ENCODE measurements around the gene DGKG. TPM values are rescaled to one million over a fixed set of nuclear protein-coding genes. Genes with fewer than 3 reads are reported as not detected.

The DGKG gene
- total RNA-seq, 1 experiment from 2014 or later, result 0.36 TPM

DNA sequence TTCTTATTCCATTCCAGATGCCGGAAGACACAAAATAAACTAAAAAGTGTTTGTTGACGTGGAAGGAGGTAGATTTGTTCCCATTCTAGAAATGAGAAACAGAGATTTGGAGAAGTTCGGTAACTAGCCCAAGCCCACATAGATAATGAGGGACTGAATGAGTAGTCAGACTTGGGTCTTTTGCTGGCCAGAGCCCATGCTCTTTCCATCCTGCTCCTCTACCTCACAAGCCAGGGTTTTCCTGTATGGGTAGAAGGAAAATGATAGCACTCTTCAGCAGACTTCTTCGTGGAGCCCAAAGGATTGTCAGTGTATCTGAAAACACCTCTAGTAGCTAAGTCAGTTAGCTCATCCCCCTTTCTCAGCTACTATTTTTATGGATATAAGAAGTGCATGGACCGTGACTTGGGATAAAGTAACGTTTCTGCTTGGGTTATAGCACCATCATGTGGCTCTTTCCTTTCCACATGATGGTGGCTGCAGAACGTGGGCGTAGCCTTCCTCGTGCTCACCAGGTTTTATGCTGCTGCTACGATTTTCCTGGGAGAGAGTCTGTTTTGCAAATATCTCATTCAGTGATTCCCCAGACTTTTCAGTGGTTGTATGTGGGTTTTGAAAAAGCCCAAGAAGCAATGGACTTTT lies 84.6 kb downstream of the DGKG start:
- peak; percentile 52 for DNase-seq (ENCODE audit: low spot score)

DNA sequence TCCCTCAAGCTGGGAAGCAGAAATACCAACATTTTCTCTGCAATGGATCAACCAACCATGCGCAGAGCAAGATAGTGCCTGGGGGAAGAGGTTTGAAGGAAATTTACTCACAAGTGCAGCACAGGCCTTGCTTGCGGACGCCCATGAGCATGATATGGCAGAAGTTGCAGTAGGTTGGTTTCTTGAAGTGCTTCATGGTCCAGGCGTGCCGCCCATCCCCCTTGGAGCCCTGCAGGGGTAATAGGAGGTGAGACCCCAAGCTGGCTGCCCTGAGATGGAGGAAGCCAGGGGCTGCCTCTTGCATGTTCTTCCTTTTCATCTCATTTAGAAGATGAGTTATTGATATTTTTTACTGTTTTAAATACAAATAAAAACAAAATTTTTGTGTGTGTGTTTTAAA lies 86.6 kb downstream of the DGKG start:
- no peak for DNase-seq (ENCODE audit: low spot score)

DNA sequence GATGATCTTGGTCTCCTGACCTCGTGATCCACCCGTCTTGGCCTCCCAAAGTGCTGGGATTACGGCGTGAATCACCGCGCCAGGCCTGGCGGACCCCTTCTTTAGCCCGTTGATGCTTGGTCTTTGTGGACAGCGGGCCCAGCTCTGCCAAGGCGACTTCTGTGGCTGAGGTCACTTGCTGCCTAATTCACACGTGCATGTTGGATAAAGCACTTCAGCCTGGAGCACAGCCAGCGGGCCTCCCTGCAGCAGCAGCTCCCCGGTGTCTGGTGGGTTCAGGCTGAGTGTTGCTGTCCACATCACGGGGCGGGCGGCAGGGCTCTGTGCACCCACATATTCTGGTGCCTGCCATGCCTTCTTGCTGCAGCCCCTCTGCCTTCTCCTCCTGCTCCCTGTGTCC lies 88.4 kb downstream of the DGKG start:
- no peak for DNase-seq (ENCODE audit: low spot score)

GRCh38 chr3:186270701-186271100 lies 91.3 kb downstream of the DGKG start:
- no peak for DNase-seq (ENCODE audit: low spot score)

GRCh38 chr3:186268616-186269448 lies 93.2 kb downstream of the DGKG start:
- peak; percentile 40 for DNase-seq (ENCODE audit: low spot score)

DNA sequence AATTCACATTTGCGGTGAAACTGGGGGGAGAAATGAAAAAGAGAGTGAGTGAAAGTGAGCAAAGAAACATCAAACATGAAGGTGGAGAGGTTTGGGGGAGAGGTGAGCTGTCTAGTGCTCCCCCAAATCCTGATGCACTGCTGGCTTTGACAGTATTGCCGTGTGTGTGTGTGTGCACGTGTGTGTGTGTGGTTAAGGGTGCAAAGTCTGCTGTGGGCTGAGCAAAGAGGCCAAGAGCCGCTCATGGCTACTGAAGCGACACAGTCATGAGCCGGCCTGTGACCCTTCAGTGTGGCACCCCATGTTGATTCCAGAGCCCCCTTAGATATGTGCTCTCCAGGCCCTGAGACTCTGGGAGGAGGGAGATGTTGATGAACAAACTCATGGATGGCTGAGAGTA lies 94.3 kb downstream of the DGKG start:
- no peak for DNase-seq (ENCODE audit: low spot score)

GRCh38 chr3:186264608-186265400 lies 97.2 kb downstream of the DGKG start:
- DNase-seq (ENCODE audit: low spot score), result no peak

DNA sequence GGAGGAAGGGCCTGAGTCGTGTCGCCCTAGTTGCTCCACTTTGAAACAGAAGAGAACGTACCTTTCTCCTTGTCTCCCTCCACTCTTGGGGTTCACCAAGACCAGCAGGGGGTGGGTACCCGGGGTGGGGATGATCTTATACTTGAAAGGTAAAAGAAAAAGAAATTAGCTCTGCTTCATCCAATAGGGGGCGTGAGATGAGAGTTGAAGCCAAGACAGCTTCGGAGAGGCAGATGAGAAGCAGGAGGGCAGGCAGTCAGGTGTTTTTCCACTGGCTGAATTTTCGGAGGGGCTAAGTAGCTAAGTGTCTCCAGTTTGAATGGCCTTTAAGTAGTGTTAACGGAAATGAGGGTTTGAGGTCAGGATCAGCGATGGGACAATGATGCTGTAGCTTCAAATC lies 100.4 kb downstream of the DGKG start:
- peak; percentile 9 for DNase-seq (ENCODE audit: low spot score)

GRCh38 chr3:186260726-186261125 lies 101.3 kb downstream of the DGKG start:
- no peak for DNase-seq (ENCODE audit: low spot score)

DNA sequence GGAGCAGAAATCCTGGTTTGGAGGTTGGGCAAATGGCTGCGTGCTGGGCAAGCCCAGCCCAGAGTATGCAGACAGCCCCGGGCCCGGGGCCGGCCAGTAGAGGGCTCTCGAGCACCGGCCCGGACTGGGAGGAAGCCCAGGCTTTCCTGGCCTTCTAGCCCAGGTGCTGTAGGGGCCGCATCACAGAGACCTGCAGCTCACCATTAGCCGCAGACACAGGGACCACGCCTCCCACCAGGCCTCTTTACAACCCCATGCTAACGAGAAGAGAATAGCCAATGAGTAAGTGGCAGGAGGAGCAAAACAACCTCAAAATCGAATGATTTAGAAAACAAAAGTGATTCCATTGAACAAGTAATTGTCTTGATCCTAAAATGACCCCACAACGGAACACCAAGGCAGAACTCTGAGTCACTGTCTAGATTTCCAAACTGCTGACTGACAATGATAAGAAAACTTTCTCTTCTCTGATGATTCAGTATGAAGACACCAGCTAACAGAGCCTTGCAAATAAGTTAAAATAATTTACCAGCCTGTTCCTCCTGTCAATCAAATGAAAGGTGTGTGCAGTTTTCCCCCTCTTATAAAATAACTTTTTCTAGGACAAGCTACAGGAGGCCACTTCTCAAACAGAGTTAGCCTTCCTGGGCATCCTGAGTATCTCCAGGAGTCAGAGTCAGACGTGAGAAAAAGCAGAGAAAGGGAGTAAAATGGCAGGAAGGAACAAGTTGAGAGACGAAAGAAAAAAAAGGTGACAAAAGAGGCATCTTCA lies 102.2 kb downstream of the DGKG start:
- DNase-seq (ENCODE audit: low spot score), result peak; percentile 78

GRCh38 chr3:186258968-186259367 lies 103.1 kb downstream of the DGKG start:
- DNase-seq (ENCODE audit: low spot score), result no peak

GRCh38 chr3:186257866-186258265 lies 104.2 kb downstream of the DGKG start:
- DNase-seq (ENCODE audit: low spot score), result no peak

DNA sequence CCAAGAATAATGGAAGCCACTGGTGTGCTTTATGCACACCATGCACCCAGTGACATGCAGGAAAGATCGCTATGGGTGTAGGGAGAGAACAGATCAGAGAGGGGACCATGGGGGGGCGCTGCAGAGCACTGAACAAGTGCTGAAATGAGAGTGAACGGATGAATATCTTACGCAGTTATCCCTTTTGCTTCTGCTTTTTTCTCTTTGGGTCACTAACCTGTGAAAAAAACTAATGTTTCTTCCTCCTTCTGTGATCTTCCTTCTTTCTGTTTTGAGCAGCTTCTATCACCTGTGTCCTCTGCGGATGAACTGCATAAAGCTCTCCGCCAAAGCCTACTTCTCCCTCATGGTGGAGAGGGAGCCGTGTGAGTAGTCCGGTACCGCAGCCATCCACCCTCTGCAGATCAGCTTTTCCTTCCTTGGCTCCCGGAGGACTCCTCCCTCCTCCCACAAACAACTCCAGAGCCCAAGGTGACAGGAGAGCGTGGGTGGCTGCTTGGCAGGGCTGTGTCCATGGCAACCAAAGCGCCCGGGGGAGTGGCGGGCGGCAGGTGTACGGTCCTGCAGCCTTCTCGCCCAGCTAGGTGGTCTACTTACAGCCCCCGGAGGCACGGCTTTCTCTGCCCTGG lies 106.2 kb downstream of the DGKG start:
- peak; percentile 29 for DNase-seq (ENCODE audit: low spot score)

DNA sequence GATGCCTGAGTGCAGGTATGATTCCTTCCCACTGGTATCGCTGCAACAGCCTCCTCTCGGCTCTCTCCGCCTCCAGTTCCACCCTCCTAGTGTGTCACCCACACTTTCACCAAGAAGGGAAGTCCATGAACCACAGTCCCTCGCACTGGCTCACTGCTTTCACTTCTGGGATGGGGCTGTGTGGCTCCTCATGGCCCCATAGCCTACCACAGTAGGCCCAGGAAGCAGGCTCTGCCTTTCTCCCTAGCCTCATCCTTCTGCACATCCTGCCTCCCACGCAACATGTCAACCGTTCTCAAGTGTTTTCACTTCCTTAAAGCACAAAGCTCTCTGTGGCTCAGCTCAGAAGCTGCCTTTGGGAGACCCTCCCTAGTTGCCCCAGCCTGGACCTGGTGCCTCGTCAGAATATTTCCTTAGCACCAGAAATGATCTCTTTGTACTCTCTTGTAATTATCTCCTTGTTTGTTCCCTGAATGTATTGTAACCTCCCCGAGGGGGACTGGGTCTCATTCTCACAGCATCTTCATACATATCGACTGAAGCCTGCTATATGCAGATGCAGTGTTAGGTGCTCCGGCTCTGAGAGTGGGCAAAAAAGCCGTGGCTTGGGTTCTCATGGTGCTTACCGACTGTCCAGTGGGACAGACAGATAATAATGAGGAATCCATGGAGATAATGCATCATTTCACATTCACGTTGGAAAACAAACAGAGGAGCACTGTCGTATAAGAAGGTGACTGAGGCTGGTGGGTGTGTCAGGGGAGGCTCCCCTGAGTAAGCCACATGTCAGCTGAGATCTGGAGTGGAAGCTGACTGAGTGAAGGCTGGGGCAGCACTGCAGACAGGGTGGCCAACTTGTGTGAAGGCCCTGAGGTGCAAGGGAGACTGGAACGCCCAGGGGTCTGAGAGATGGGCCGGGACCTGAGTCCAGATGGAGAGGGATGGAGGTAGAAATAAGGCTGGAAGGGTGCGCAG lies 107.1 kb downstream of the DGKG start:
- no peak for DNase-seq (ENCODE audit: low spot score)

DNA sequence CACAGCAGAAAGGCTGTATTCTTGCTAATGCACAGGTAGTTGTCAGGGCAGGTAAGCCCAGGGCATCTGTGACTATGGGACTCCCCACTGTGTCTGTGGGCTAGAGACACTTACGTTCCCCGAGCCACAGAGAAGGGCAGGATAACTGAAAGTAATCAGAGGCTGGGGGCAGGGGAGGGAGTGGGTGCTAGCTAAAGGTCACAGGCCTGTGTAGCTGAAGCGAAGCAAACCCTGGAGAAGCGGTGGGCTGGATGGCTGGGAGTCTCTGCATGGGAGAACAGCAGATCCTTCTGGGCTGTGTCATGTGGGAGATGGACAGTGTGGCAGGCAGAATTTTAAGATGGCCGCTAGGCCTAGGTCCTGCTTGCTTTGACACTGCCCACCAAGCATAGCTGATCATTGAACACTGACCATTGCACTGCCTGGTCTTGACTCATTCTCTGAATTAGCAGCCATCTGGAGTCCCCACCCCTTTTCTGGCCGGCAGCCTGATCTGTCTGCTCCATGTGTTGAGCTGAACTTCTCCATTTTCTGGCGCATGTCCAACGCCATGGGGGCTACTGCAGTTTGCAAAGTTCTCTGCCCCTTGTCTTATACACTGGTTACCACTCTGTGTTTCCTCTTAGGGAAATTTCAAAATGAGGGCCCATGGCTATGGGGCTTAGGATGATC lies 110.0 kb downstream of the DGKG start:
- no peak for DNase-seq (ENCODE audit: low spot score)

- no peak for DNase-seq (ENCODE audit: low spot score)
These were observed 113.2 kb downstream of the DGKG start for GRCh38 chr3:186248850-186249249.

DNA sequence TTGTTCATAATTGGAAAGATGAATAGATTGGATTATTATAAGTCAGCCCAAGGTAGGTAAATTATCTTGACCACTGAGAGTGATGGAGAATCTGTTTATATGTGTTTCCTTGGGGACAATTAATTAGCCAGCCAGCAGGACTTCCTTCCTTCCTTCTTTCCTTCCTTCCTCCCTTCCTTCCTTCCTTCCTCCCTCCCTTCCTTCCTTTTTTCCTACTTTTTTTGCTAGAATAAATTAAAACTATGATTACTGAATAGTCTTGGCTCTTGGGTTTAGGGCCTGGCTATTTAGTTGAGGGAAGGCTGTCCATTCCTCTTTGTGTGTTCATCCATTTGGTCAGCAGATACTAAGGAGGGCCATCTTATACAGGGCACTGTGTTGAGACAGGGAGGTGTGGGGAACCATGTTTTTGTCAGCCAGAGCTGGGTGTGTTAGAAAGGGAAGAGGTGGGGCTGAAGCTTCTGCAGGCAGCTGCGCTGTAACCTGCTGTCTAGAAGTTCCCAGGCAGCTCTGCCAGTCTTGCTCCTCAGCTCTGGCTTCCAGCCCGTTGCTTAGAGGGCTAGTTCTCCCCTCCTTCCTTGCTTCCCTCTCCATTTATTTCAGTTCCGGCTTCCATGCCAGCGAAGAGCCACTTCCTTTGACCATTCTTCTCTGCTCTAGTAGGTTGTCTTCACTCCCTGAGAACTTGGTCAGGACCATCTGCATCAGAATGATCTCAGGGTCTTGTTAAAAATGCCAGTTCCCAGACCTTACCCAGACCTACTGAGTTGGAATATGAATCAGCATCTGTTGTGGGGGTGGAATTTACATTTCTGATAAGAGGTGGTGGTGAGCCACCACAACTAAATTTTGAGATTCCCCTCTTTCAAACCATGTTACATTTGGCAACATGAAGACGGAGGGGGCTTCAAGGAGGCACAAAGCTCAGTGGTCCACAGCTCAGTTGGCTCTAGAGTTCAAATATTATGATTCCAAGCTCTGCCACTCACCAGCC lies 113.9 kb downstream of the DGKG start:
- no peak for DNase-seq (ENCODE audit: low spot score)

GRCh38 chr3:186246941-186247340 lies 115.1 kb downstream of the DGKG start:
- no peak for DNase-seq (ENCODE audit: low spot score)

Data from HT-29 (cell line).